ENCODE results near the gene SEC16B.

DNA sequence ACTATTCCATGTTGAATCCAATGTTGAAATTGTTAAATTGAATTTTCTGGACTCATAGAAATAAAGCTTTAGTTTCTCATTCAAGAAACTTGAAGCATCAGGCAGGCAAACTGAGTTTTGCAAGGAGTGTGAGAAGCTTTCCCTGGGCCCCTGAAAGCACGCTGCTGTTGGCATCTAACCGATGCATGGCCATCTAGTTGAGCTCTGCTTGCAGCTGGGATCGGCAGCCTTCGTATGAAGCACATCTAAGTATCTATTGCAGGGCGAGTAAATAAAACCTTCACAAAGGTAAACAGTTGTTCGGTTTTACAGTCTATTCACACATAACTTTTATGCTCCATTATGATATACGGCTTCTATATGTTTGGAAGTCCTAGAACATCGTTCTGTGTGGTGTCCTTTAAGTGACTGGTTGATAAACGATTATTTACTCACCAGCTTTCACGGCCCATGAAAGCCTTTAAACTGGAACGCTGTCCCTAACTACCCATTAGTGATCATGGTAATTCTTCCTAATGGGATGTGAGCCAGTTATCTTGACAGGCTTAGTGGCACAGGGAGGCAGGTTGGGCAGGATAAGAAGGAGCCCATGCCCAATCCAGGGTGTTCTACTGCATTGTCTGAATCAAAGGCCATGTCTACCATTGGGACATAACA is 71.7 kb downstream of the SEC16B start:
- TF ChIP-seq, protein P1, sequence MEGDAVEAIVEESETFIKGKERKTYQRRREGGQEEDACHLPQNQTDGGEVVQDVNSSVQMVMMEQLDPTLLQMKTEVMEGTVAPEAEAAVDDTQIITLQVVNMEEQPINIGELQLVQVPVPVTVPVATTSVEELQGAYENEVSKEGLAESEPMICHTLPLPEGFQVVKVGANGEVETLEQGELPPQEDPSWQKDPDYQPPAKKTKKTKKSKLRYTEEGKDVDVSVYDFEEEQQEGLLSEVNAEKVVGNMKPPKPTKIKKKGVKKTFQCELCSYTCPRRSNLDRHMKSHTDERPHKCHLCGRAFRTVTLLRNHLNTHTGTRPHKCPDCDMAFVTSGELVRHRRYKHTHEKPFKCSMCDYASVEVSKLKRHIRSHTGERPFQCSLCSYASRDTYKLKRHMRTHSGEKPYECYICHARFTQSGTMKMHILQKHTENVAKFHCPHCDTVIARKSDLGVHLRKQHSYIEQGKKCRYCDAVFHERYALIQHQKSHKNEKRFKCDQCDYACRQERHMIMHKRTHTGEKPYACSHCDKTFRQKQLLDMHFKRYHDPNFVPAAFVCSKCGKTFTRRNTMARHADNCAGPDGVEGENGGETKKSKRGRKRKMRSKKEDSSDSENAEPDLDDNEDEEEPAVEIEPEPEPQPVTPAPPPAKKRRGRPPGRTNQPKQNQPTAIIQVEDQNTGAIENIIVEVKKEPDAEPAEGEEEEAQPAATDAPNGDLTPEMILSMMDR (IDR thresholded peaks at IDR 0.05): no peak
- TF ChIP-seq POLR2A (IDR thresholded peaks at IDR 0.05): no peak
